Lower lobe of right lung (tissue), 2 donors: Measurements from ENCODE around the gene ADGRE3. TPM values are rescaled to one million over a fixed set of nuclear protein-coding genes. Genes with fewer than 3 reads are reported as not detected.

ENCODE experiments used
- ATAC-seq, 2 donors: fragments of 200-7000 bp; cut with Tn5 transposase; one replicate each; pipeline ENCODE4 v1.9.1; 2020 to 2022; ENCODE audit warnings: mild to moderate bottlenecking in 2 of 2, moderate library complexity in 2 of 2
- DNase-seq: peaks from one replicate; pipeline ENCODE4 v3.0.0-alpha.2; 2020
- H3K27ac ChIP-seq: fragments of 200-600 bp; one replicate; pipeline ENCODE4 v1.8.0; 2022
- H3K27me3 ChIP-seq: fragments of 200-600 bp; one replicate; pipeline ENCODE4 v1.8.0; 2022; ENCODE audit warnings: low read depth
- H3K36me3 ChIP-seq: fragments of 200-600 bp; one replicate; pipeline ENCODE4 v1.8.0; 2022; ENCODE audit warnings: mild to moderate bottlenecking
- H3K4me1 ChIP-seq: fragments of 200-600 bp; one replicate; pipeline ENCODE4 v1.8.0; 2022
- H3K4me3 ChIP-seq: fragments of 200-600 bp; one replicate; pipeline ENCODE4 v1.8.0; 2022; ENCODE audit warnings: mild to moderate bottlenecking
- H3K9me3 ChIP-seq: fragments of 200-600 bp; one replicate; pipeline ENCODE4 v1.8.0; 2022
- CTCF ChIP-seq: fragments of 200-600 bp; IDR thresholded peaks from one replicate; pipeline ENCODE4 v1.8.0; 2022; ENCODE audit warnings: antibody characterized with exemption, mild to moderate bottlenecking
- intact Hi-C: fragments of 100-400 bp; cut with DNase I; formaldehyde crosslinking; loops from one replicate; pipeline ENCODE4 v1.11.0; 2022
- total RNA-seq: library from RNA; stranded (reverse); fragmentation: NEBNext Ultra II Directional; extraction: Animal tissue kit (Norgen Biotek cat#: 25700); gene quantifications from one replicate; pipeline ENCODE4 v1.2.1, GENCODE V29; 2021
- donor health status: DM: no; HTN: yes; CAD: no; lungs with severe emphysema.

ADGRE3 gene
- total RNA-seq, 1 donor from 2014 or later, result 25.5 TPM

- Histone ChIP-seq H3K36me3 (peaks cover 94% of the 10 kb centered on the region), H3K9me3 (no peaks in the 10 kb centered on the region), H3K4me3 (no peak overlapping the region), H3K27ac (no peak overlapping the region), H3K4me1 (no peaks in the 10 kb centered on the region), H3K27me3 (no peaks in the 10 kb centered on the region)
- no peak for DNase-seq
- TF ChIP-seq CTCF, result no peak
- intact Hi-C loops, result no loop called here
- ATAC-seq, result no peak
Observed at GRCh38 chr19:14704450-14704849, 29.8 kb upstream of the ADGRE3 start.

GRCh38 chr19:14703833-14704232 is 29.2 kb upstream of the ADGRE3 start:
- no peak overlapping the region for H3K27ac ChIP-seq
- H3K36me3 ChIP-seq, result peaks cover 94% of the 10 kb centered on the region
- TF ChIP-seq CTCF, result no peak
- H3K27me3 ChIP-seq, result no peaks in the 10 kb centered on the region
- intact Hi-C loops, result no loop called here
- H3K4me1 ChIP-seq, result no peaks in the 10 kb centered on the region
- no peak overlapping the region for H3K4me3 ChIP-seq
- no peak for ATAC-seq
- DNase-seq, result no peak
- H3K9me3 ChIP-seq, result no peaks in the 10 kb centered on the region

- H3K36me3 ChIP-seq, result peaks cover 96% of the 10 kb centered on the region
- no peaks in the 10 kb centered on the region for H3K9me3 ChIP-seq
- H3K27ac ChIP-seq, result no peak overlapping the region
- no peaks in the 10 kb centered on the region for H3K27me3 ChIP-seq
- ATAC-seq, result no peak
- no peak for DNase-seq
- H3K4me3 ChIP-seq, result no peak overlapping the region
- H3K4me1 ChIP-seq, result no peaks in the 10 kb centered on the region
- intact Hi-C loops, result no loop called here
- no peak for TF ChIP-seq CTCF
Observed at GRCh38 chr19:14700711-14701375, 26.2 kb upstream of the ADGRE3 start.

GRCh38 chr19:14699641-14700040 is 25.0 kb upstream of the ADGRE3 start:
- ATAC-seq (no peak), DNase-seq (no peak)
- intact Hi-C loops, result no loop called here
- Histone ChIP-seq H3K36me3 (peaks cover 96% of the 10 kb centered on the region), H3K27me3 (no peaks in the 10 kb centered on the region), H3K4me3 (no peak overlapping the region), H3K27ac (no peak overlapping the region), H3K4me1 (no peaks in the 10 kb centered on the region), H3K9me3 (no peaks in the 10 kb centered on the region)
- no peak for TF ChIP-seq CTCF

- DNase-seq (no peak), ATAC-seq (no peak)
- intact Hi-C loops, result no loop called here
- H3K27me3 ChIP-seq, result no peaks in the 10 kb centered on the region
- no peaks in the 10 kb centered on the region for H3K9me3 ChIP-seq
- no peak overlapping the region for H3K4me3 ChIP-seq
- no peak overlapping the region for H3K27ac ChIP-seq
- peaks cover 9% of the 10 kb centered on the region for H3K4me1 ChIP-seq
- no peak for TF ChIP-seq CTCF
- peaks cover 69% of the 10 kb centered on the region for H3K36me3 ChIP-seq
Observed at GRCh38 chr19:14695471-14695870, 20.8 kb upstream of the ADGRE3 start.
